Lower lobe of right lung (tissue), 2 donors: Measurements from ENCODE around the gene HYDIN. TPM values are rescaled to one million over a fixed set of nuclear protein-coding genes. Genes with fewer than 3 reads are reported as not detected.
"Not testable (repeated sequence)": the region's sequence is repeated elsewhere in the genome, so short reads cannot be mapped to it uniquely, and the experiment has no call there.

ENCODE experiments used
- ATAC-seq, 2 donors: fragments of 200-7000 bp; cut with Tn5 transposase; one replicate each; pipeline ENCODE4 v1.9.1; 2020 to 2022; ENCODE audit warnings: mild to moderate bottlenecking in 2 of 2, moderate library complexity in 2 of 2
- DNase-seq: peaks from one replicate; pipeline ENCODE4 v3.0.0-alpha.2; 2020
- H3K27ac ChIP-seq: fragments of 200-600 bp; one replicate; pipeline ENCODE4 v1.8.0; 2022
- H3K27me3 ChIP-seq: fragments of 200-600 bp; one replicate; pipeline ENCODE4 v1.8.0; 2022; ENCODE audit warnings: low read depth
- H3K36me3 ChIP-seq: fragments of 200-600 bp; one replicate; pipeline ENCODE4 v1.8.0; 2022; ENCODE audit warnings: mild to moderate bottlenecking
- H3K4me1 ChIP-seq: fragments of 200-600 bp; one replicate; pipeline ENCODE4 v1.8.0; 2022
- H3K4me3 ChIP-seq: fragments of 200-600 bp; one replicate; pipeline ENCODE4 v1.8.0; 2022; ENCODE audit warnings: mild to moderate bottlenecking
- H3K9me3 ChIP-seq: fragments of 200-600 bp; one replicate; pipeline ENCODE4 v1.8.0; 2022
- CTCF ChIP-seq: fragments of 200-600 bp; IDR thresholded peaks from one replicate; pipeline ENCODE4 v1.8.0; 2022; ENCODE audit warnings: antibody characterized with exemption, mild to moderate bottlenecking
- intact Hi-C: fragments of 100-400 bp; cut with DNase I; formaldehyde crosslinking; loops from one replicate; pipeline ENCODE4 v1.11.0; 2022
- total RNA-seq: library from RNA; stranded (reverse); fragmentation: NEBNext Ultra II Directional; extraction: Animal tissue kit (Norgen Biotek cat#: 25700); gene quantifications from one replicate; pipeline ENCODE4 v1.2.1, GENCODE V29; 2021
- donor health status: DM: no; HTN: yes; CAD: no; lungs with severe emphysema.

HYDIN gene
- total RNA-seq, 1 donor from 2014 or later, result 19.5 TPM

GRCh38 chr16:71188956-71189712 lies 41.4 kb downstream of the HYDIN start:
- ATAC-seq (no peak), DNase-seq (no peak)
- H3K27ac ChIP-seq, result no peak overlapping the region
- no peak overlapping the region for H3K4me3 ChIP-seq
- TF ChIP-seq CTCF, result no peak
- no peaks in the 10 kb centered on the region for H3K9me3 ChIP-seq
- no peaks in the 10 kb centered on the region for H3K4me1 ChIP-seq
- H3K27me3 ChIP-seq, result no peaks in the 10 kb centered on the region
- H3K36me3 ChIP-seq, result no peaks in the 10 kb centered on the region
- intact Hi-C loops, result no loop called here

- DNase-seq (no peak), ATAC-seq (no peak)
- Histone ChIP-seq H3K27ac (no peak overlapping the region), H3K4me1 (no peaks in the 10 kb centered on the region), H3K4me3 (no peak overlapping the region), H3K9me3 (no peaks in the 10 kb centered on the region), H3K36me3 (no peaks in the 10 kb centered on the region), H3K27me3 (no peaks in the 10 kb centered on the region)
- TF ChIP-seq CTCF, result no peak
- intact Hi-C loops, result no loop called here
Observed at GRCh38 chr16:71185347-71185746, 45.2 kb downstream of the HYDIN start.

GRCh38 chr16:71179569-71179968 lies 51.0 kb downstream of the HYDIN start:
- Histone ChIP-seq H3K4me3 (no peak overlapping the region), H3K36me3 (no peaks in the 10 kb centered on the region), H3K4me1 (no peaks in the 10 kb centered on the region), H3K27ac (no peak overlapping the region), H3K27me3 (no peaks in the 10 kb centered on the region), H3K9me3 (no peaks in the 10 kb centered on the region)
- no peak for DNase-seq
- no peak for ATAC-seq
- no peak for TF ChIP-seq CTCF
- intact Hi-C loops, result no loop called here

GRCh38 chr16:71172481-71173207 lies 57.9 kb downstream of the HYDIN start:
- Histone ChIP-seq H3K9me3 (no peaks in the 10 kb centered on the region), H3K4me1 (no peaks in the 10 kb centered on the region), H3K27ac (no peak overlapping the region), H3K36me3 (no peaks in the 10 kb centered on the region), H3K4me3 (no peak overlapping the region), H3K27me3 (no peaks in the 10 kb centered on the region)
- intact Hi-C loops, result no loop called here
- TF ChIP-seq CTCF, result no peak
- ATAC-seq, result no peak
- no peak for DNase-seq

GRCh38 chr16:71161007-71161406 lies 69.5 kb downstream of the HYDIN start:
- intact Hi-C loops, H3K4me3 ChIP-seq, ATAC-seq, H3K9me3 ChIP-seq, H3K4me1 ChIP-seq, H3K27ac ChIP-seq, H3K36me3 ChIP-seq, H3K27me3 ChIP-seq, DNase-seq: not testable (repeated sequence)

GRCh38 chr16:71157278-71157677 lies 73.2 kb downstream of the HYDIN start:
- H3K27me3 ChIP-seq, H3K27ac ChIP-seq, H3K4me1 ChIP-seq, intact Hi-C loops, H3K9me3 ChIP-seq, H3K4me3 ChIP-seq, H3K36me3 ChIP-seq, ATAC-seq, DNase-seq: not testable (repeated sequence)

- H3K36me3 ChIP-seq, H3K4me3 ChIP-seq, H3K27ac ChIP-seq, H3K9me3 ChIP-seq, H3K27me3 ChIP-seq, intact Hi-C loops, DNase-seq, H3K4me1 ChIP-seq, ATAC-seq: not testable (repeated sequence)
Observed at GRCh38 chr16:71153329-71153728, 77.2 kb downstream of the HYDIN start.

- ATAC-seq, H3K4me3 ChIP-seq, H3K4me1 ChIP-seq, H3K36me3 ChIP-seq, intact Hi-C loops, DNase-seq, H3K9me3 ChIP-seq, H3K27me3 ChIP-seq, H3K27ac ChIP-seq: not testable (repeated sequence)
Observed at GRCh38 chr16:71151654-71152053, 78.9 kb downstream of the HYDIN start.

- H3K9me3 ChIP-seq, H3K36me3 ChIP-seq, H3K4me1 ChIP-seq, ATAC-seq, H3K27me3 ChIP-seq, DNase-seq, H3K4me3 ChIP-seq, intact Hi-C loops, H3K27ac ChIP-seq: not testable (repeated sequence)
Observed at GRCh38 chr16:71143246-71143645, 87.3 kb downstream of the HYDIN start.

- H3K27ac ChIP-seq, H3K36me3 ChIP-seq, H3K4me1 ChIP-seq, ATAC-seq, H3K4me3 ChIP-seq, intact Hi-C loops, H3K27me3 ChIP-seq, DNase-seq, H3K9me3 ChIP-seq: not testable (repeated sequence)
Observed at GRCh38 chr16:71110565-71110964, 120.0 kb downstream of the HYDIN start.
